ENCODE data around the gene GJA4.

The GJA4 gene

GRCh38 chr1:34840426-34840825 lies 47.6 kb downstream of the GJA4 start:
- DNase-seq = no peak

- DNase-seq = no peak
These were observed 49.3 kb downstream of the GJA4 start for GRCh38 chr1:34842073-34842472.

GRCh38 chr1:34842952-34843371 lies 50.2 kb downstream of the GJA4 start:
- DNase-seq = no peak

- no peak for DNase-seq
These were observed 50.8 kb downstream of the GJA4 start for GRCh38 chr1:34843392-34844251.

GRCh38 chr1:34844252-34844634 lies 51.4 kb downstream of the GJA4 start:
- no peak for DNase-seq

Data from NCI-H187 treated with DMSO at 0.1 percent for 48 hours (cell line).